NCI-H146 (cell line): ENCODE measurements around the gene RAB31.

ENCODE experiments used
- DNase-seq: peaks from one replicate; lab custom pipeline; 2025; lab: John Stamatoyannopoulos, UW

RAB31 gene

DNA sequence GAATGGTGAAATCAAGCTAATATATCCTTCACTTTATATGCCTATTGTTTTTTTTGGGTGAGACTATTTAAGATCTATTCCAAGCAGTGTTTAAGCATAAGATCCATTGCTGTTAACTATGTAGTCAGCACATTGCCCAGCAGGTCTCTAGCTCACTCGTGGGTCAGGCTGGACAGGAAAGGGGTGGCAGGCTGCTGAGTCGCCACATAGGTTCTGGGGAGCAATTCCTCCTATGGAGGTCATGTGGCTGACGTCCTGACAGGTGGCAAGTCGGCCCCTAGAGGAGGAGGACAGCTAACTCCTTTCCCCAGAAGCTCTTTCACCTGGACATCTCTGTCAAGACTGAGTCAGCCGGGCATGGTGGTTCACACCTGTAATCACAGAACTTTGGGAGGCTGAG is 13.9 kb upstream of the RAB31 start:
- no peak for DNase-seq

DNA sequence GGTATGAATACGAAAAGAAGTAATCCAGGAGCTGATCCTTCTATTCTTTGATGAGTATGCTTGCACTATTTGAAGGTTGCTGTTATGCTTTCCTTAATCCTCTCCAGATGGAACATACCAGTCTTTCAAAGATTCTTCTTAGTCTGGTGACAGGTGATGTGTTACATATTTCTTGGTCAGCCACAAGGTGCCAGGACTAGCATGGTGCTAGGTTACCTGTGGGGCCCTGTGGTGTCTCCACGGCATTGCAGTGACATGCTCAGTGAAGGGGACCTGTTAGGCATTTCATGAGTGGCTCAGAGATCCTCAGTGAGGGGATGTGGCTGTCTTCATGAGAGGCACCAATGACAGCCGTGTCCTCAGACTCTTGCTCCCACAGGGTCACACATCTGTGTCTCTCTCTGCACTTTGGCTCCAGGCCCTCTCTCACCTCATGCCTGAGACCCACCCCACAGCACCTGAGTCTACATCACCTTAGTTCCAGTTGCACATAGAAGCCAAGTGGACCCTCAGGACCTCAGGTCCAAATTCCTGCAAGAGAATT is 13.1 kb upstream of the RAB31 start:
- no peak for DNase-seq

DNA sequence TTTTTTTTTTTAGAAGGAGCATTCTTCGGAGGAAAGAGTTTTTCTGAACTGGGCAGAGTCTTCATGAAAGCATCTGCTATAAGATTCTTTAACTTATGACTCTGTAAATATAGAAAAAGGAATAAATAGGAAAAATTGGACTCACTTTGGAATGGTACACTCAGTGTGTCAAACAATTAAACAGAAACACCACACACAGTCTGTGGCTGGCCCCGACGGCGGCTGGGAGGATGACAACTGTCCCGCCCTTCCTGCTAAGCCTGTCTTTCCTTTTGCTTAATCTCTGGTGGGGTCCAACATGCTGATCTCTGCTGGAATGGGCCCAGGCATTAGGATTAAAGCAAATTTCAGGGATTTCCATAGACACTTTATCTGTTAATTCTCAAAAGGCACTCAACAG is 12.5 kb upstream of the RAB31 start:
- no peak for DNase-seq

DNA sequence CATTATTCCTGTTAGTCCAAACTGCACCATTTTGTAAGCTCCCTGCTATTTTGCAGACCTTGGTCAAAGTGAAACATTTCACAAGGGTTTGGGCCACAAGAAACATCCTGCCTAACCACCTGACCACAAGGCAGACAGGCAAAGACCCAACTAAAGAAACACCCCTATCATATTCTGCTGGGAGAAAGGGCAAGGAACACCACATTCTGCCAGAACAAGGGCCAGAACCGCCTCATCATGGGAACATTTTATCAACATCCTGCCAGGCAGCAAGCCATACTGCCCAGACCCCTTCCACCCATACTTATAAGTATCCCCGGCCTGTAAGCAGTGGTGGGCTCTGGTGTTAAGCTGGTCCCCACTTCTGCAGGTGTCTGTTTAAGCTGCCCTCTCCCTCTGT is 12.0 kb upstream of the RAB31 start:
- no peak for DNase-seq

DNA sequence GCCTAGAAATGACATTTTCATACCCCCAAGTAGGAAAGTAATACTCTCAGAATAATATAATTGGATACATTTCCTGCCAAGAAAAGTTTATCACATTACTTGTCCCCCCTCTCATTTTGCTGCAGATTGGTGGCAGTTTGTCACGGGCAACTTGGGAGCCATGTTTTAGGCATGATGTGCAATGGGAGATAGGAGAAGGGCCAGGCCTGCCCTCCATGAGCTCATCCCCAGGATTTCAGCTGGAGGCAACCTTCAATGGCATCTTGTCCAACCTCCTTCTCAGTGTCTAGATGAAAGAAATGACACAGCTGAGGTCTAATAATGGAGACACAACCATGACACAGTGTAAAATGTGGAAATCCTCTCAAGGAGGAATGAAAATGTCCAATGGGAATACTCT is 11.4 kb upstream of the RAB31 start:
- no peak for DNase-seq

DNA sequence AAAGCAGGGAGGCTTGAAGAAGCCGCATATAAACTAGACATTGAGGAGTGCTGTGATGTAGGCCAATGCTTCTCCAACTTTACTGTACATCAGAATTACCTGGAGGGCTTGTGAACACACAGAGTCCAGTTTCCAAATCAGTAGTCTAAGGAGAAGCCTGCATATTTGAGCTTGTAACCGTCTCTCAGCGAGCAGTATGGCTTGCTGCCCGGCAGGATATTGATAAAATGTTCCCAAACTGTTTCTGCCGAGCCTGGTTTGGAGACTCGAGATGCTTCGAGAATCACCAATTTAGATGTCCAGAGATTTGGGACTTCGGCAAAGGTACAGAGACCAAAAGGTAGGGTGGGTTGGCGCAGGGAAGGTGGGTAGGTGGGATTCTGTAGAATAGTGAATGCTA is 11.0 kb upstream of the RAB31 start:
- DNase-seq, result no peak

DNA sequence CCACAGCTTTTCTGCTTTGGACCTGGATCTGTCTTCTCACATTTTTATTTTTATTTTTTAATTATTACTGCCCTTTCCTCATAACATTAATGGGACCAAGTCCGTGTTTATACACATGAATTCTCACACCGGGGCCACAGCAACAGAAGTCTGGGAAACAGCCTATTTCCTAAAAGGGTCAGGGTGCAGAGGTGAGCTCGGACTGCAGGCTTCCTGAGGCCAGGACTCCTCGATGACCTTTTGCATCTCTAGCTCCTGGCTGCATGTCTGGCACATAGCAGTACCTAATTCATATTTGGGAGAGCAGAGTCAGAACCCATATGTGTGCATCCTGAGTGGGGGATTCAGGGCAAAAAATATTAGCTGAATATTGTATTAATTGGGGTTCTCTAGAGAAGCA is 9.6 kb upstream of the RAB31 start:
- DNase-seq, result no peak

DNA sequence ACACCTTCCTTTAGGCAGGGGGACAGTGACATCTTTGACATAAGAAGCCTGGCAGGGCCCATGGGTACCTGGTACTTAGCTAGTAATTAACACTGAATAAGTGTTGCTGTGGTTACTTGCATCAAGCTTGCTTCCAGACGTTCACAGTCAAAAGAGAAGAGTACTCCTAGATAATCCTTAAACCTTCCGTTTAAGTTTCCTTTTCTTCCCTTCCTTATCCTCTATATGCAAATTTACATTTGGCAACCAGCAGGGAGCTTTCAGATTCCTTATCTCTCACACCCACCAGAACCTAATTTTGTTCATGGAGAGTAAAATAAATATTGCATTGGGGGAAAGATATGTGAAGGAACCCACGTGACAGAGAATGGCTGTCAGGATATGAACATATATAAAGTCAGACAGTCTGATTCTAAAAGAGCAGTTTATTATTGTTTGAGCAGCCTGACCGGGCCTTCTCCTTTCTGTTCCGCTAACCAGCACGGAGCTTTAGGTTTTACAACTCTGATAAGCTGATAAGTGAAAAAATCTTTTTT is 7.8 kb upstream of the RAB31 start:
- DNase-seq, result no peak

DNA sequence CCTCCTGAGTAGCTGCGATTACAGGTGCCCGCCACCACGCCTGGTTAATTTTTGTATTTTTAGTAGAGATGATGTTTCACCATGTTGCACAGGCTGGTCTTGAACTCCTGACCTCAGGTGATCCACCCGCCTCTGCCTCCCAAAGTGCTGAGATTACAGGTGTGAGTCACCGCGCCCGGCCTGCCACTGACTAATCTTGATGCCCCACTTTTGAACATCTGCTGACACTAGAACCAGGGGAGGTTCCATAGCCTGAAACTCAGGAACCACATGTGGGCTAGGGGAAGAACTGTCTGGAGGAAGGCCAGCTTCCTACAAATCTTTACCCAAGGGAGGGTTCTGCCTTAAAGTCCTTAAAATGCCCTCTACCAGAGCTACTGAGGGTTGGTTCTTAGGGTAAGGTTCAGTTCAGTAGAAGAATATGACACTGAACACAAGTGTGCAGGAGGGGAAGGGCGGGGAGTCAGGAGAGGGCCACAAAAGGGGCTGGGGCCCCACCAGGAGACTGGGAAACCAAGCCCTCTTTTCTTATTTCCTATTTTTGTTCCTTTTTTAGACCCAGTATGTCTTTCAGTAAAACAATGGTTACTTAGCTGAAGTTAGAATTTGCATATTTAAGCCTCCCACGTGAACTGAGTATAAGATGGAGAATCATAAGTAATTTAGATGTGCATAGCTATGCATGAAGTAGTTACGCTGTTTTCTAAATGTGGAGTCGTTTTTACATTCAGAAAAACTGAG is 6.3 kb upstream of the RAB31 start:
- DNase-seq, result no peak

DNA sequence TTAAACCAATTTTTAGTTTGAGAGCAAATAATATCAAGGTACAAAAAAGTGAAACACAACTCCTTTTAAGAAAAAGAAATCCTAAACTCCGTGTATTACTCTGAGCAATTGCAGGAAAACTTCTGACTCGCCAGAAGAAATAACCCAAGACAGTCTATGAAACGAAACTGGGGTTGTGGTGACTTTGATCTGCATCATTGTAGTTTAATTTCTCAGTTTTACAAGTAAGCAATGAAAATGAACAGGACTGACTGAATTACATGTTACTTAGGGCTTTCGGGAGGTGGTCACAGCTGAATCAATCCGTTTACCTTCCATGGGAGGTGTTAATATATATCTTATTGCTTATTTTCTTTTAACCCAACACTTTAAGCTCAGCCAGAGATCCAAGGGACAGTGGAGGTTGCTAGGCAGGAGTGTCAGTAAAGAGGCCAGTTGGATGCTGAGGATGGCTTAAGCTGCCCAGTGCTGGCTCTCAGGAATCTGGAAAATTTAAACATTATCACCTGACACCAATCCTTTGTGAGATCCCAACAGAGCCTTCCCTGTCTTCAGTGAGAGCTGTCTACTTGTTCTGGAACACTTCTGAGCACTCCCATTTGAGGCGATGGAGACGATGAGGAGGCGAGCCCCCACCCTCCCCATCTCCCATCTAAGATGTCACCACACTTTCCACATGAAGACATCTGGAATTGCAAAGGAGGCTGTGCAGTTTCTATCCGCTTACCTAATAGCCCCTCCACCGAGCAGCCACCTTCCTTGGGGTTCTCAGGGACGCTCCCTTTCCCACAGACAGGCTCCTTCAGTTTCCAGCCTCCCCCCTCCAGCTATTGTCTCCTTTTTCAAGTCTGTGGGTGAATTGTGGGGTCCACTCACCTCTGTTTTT is 3.6 kb upstream of the RAB31 start:
- DNase-seq, result no peak

DNA sequence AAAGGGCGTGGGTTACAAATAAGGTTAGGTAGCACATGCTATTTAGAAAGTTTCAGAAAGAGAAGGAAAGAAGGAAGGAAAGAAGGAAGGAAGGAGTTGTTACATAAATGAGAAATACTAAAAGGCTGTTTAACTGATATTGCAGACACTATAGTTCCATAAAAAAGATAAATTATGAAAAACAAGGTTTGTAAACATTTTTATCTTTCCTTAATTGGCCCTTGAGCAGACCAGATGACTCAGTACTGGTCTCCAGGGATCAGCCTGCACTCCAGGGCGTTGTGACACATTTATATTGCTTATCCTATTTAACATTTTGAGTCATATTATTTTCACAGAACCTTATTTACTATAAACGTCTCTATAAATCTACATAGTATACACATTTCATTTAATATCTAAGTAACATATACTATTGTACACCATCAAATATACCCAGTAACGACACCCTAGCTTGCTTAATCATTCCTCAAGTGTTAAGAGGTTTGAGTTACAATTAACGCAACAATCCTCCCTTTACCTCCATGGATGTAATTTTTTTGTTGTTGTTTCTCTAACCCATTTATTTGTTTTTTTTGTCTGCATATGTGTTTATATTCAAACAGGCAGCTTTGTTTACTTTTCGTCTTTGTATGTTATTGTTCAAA is 2.8 kb upstream of the RAB31 start:
- DNase-seq, result no peak

DNA sequence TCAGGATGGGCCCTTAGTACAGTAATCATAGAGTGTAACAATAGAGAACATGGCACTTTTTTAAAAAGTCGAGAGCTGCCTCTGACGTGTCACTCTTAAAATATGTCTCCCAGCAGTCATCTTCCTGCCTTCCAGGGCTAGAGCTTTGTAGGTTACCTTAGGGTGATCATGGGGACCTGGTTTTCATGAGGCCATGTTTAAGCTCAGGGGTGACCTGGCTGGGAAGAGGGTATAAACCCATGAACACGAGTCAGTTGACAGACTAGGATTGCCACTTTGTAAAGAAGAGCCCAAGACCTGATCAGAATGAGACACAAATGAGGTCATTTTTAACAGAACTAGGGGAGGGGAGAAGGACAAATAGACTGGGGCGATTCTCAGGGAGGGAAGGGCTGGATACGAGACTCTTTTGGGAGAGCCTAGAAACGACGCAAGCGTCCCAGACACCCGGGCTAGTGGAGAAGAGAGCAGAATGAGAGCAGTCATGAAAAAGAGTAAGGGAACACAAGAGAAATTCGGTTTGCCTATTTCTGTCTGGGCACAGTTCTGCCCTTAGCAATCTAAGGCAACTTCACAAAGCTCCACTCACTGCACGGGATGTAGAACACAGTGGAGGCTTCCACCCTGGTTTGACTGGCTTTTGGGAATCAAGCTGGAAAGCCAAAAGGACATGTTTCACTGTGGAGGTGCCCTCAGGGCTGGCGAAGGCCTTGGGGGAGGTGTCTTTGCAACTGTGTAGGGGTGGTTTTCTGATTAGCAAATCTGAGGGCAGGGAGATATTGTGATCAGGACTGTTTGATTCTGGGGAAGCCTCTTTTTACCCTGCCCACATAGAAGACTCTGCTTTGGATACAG is 1.8 kb upstream of the RAB31 start:
- DNase-seq, result no peak

DNA sequence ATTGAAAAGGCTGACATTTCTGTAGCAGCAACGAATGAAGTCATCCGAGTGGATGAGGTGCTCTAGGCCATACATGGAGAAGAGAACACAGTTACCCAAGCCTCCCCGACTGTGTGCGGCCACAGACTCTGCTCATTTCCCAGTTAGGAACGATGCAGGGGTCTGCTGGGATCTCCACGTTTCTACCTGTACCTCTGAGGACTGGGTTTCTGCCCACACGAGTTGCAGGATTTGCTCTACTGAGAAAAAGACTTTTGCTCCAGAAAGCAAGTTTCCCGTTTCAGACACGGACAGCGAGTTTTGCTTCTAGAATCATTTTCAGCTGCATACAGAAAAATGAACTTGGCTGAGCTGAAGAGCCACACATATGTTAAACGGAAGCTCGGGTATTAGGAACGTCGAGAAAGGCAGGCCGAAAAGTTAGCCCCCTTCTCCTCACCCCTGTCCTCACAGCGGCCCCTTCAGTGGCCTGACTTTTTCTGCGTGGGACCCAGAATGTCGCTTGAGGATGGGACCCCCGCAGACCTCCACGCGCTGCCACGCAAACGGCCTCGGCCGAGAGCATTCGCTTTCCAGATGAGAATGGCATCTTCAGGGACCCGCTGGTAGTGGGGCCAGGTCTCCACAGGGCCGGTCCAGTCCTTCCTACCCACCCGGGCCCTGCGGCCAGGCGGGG is 582 bp upstream of the RAB31 start:
- DNase-seq, result no peak

DNA sequence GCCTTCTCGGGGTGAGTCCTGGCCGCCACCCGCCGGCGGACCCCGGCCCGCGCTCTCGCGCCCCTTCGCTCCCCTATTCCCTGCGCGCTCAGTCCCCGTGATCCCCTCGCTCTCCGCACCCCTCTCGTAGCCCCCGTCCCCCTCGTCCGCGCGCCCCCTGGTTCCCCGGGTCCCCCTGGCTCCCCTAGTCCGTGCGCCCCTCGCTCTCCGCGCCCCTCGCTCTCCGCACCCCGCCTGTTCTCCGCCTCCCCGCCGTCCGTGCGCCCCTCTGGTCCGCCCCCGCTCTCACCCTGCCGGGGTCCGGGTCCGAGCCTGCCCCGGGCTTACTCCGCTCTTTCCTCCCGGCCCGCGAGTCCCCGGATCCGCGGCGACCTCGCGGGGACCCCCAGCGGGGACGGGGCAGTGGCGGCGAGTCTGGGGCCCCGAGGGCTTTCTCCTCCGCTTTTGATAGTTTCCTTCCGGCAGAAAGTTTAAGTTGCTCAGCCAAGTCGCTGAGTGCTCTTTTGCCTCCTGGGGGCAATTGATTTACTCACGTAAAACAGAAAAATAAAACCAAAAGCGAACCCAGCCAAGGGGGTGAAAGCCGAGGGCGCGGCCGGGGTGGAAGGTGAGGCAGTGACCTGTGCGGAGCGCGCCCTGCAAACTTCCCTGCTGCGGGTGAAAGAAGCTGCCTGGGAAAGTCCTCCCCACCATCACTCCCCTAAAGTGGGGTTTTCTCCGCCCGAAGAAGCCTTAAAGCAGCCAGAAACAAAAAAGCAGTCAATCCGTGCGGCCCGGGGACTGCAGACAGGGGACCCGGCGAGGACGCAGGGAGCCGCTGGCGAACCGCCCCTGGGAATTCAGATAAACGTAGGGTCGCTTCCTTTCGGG is 568 bp downstream of the RAB31 start:
- no peak for DNase-seq

DNA sequence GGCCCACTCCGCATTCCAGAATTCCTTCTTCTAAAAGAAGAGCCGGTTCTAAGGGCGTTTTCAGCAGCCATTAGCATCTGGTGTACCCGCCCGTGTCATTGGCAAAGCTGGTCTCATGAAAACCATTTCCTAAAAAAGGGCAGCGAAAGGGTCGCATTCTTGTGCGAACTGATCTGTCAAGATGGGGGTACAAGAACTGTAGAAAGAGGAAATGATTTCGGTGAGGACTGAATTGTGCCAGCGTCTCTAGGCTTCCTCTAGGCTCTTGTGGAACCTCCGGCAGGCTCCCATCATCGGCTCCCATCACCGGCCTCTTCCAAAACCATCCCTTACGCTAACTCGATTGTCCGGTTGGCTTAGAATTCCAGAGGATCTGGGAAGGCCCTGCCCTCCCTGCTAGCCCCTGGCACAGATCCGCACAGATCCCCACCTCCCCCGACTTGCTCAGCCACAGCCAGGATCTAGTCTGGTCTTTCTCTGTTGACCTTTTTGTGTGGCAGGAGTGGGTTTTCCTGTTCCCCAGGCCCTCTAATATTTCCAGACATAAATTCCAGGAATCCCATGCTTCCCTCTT is 1.3 kb downstream of the RAB31 start:
- no peak for DNase-seq

DNA sequence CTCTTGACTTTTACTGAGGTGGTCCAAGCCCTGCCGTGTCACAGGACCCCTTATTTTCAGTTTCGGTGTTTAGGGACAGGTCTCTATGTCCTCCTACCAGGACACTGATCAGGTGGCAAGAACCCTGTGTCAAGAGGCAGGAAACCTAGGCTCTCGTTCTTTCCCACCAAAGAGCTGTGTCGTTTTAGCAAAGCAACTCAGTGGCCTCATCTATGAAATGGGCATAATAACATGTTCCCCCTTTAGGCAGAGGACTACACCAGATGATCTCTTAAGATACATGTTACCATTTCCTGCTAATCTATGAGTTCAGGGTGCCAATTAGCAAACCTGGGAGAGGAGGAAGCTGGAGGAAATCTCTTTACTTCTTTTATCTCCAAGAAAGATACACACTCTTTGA is 1.9 kb downstream of the RAB31 start:
- DNase-seq, result no peak

DNA sequence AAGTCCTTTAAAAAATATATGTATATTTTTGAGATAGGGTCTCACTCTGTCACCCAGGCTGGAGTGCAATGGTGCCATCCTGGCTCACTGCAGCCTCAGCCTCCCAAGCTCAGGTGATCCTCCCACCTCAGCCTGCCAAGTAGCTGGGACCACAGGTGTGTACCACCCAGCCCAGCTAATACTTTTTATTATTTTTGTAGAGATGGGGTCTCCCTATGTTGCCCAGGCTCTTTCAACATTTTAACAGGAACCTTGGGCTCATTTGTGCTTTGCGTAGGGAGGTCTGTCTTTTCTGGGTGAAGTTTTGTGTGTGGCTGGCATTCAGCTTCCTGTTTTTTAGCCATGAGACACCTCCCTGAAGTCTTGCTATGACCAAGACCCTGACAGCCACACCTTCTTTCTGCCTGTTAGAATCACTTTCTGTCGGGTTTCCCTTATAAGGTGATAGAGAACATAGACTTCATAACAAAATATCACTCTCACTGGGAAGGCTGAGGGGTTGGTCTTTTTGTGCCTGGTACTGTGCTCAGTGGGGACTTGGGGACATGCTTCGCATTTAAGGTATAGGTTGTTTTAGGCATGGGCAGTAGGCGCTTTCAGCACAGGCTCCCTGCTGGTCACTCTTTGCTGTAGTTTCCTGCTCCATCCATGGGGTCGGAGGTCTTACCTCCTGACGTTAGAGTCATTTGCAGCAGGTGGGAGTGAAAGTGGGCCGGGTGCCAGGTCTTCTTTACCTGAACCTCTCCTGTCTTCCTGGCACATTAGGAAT is 3.4 kb downstream of the RAB31 start:
- DNase-seq, result peak; percentile 39

DNA sequence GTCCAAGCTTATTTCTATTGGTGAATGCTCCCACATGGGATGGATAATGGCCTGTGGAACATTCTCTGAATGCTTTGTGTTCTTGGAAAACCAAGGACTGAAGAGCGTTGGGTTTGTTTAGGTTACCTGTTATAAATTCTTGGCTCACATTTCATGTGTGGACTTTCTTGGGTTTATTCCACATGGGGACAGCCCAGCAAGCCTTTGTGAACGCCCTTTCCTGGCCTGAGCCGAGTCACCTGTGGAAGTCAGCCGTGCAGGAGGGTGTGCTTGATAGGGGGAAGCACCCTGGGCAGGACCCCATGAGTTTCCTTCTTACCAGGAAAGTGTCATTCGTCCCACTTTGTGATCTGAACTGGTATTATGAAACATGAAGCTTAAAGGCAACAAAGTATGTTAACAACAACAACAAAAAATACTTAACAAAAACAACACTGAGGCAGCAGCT is 4.1 kb downstream of the RAB31 start:
- DNase-seq, result no peak

DNA sequence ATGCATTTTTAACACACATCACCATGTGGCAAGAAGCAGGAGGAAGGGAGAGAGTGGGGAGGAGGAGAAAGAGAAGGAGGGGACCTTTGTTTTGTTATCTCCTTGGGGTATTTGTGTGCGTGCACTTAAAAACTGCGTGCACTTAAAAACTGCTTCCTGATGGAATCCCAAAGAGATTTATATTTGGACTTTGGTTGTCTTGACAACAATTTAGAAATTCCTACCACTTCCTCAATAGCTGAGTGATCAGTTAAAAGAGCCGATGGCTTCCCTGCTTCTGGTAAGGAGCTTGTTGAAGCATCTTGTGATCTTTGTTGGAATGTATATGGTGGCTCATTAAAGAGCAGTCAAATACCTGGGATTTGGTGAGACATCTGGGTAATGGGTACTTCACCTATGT is 4.5 kb downstream of the RAB31 start:
- DNase-seq, result no peak
